Heart left ventricle (tissue), 16 donors: ENCODE measurements around the gene PJVK. TPM values are rescaled to one million over a fixed set of nuclear protein-coding genes. Genes with fewer than 3 reads are reported as not detected.

Experiments used
- ATAC-seq, 4 donors: fragments of 200-7000 bp; cut with Tn5 transposase; one replicate each; pipeline ENCODE4 v1.9.1; 2020 to 2022; ENCODE audit warnings: moderate library complexity in 4 of 4, mild to moderate bottlenecking in 3 of 4, moderate number of reproducible peaks in 1 of 4
- DNase-seq, 5 donors: peaks; one replicate each; pipeline ENCODE4 v3.0.0-alpha.2; 2020
- H3K27ac ChIP-seq, 12 donors: fragments of 200-600 bp; sonication (generic) in 4 of 12; one replicate each; pipeline versions ENCODE4 v1.5.0 to v1.8.0; 2016 to 2022; ENCODE audit warnings: mild to moderate bottlenecking in 2 of 12
- H3K27me3 ChIP-seq, 9 donors: fragments of 200-600 bp; sonication (generic) in 2 of 9; one replicate each; pipeline versions ENCODE4 v1.5.1 to v1.8.0; 2016 to 2022; ENCODE audit warnings: mild to moderate bottlenecking in 3 of 9
- H3K36me3 ChIP-seq, 9 donors: fragments of 200-600 bp; sonication (generic) in 2 of 9; one replicate each; pipeline versions ENCODE4 v1.5.0 to v1.8.0; 2018 to 2022; ENCODE audit warnings: mild to moderate bottlenecking in 2 of 9
- H3K4me1 ChIP-seq, 12 donors: fragments of 200-600 bp; sonication (generic) in 4 of 12; one replicate each; pipeline versions ENCODE4 v1.5.0 to v1.8.0; 2016 to 2022; ENCODE audit warnings: mild to moderate bottlenecking in 3 of 12
- H3K4me3 ChIP-seq, 12 donors: fragments of 200-600 bp; sonication (generic) in 4 of 12; one replicate each; pipeline versions ENCODE4 v1.5.0 to v1.8.0; 2017 to 2022; ENCODE audit warnings: mild to moderate bottlenecking in 9 of 12, moderate library complexity in 4 of 12
- H3K9me3 ChIP-seq, 12 donors: fragments of 200-600 bp; sonication (generic) in 4 of 12; one replicate each; pipeline versions ENCODE4 v1.5.0 to v1.8.0; 2016 to 2022; ENCODE audit warnings: mild to moderate bottlenecking in 1 of 12
- POLR2A ChIP-seq, 2 donors: fragments of 450-650 bp; IDR thresholded peaks; one replicate each; pipeline ENCODE4 v1.6.1; 2017; ENCODE audit warnings: antibody characterized with exemption in 2 of 2, mild to moderate bottlenecking in 2 of 2, moderate library complexity in 2 of 2
- WGBS, 4 donors: extraction: QIAGEN DNeasy Blood & Tissue Kit in 2 of 4; methylation state at CpG; one replicate each; pipeline versions ENCODE4 v1.1.5 to v1.1.7; 2013 to 2018; 5-methylcytosine and 5-hydroxymethylcytosine counted together
- intact Hi-C, 10 donors: fragments of 100-400 bp; cut with DNase I; formaldehyde crosslinking; loops; one replicate each; pipeline versions ENCODE4 v1.11.1 to v1.14.2; 2022
- polyA plus RNA-seq, 2 donors: library from polyadenylated mRNA; stranded (reverse); fragments of 200-250 nt; gene quantifications; one replicate each; pipeline ENCODE4 v1.2.3, GENCODE V29; 2013
- total RNA-seq, 9 donors: library from RNA; depleted of rRNA in 2 of 9; stranded (reverse); fragments of >200 nt in 2 of 9; fragmentation: NEBNext Ultra II Directional in 3 of 9; extraction: Animal tissue kit (Norgen Biotek cat#: 25700) in 3 of 9; gene quantifications; one replicate each; pipeline versions ENCODE4 v1.1.0 to v1.2.4, GENCODE V29; 2016 to 2023
- TF ChIP-seq, protein P1 (sequence below), 12 donors: fragments of 200-600 bp; sonication (generic) in 4 of 12; IDR thresholded peaks; one replicate each; pipeline versions ENCODE4 v1.5.0 to v1.8.0; 2018 to 2022; ENCODE audit warnings: antibody characterized with exemption in 12 of 12, mild to moderate bottlenecking in 5 of 12
- donor health status: ischemic (EF 13 %, LVEDD 7.1; RV severe dilation, severe dysfunction).
- donor health status: healthy with polysubstance abuse.
- donor health status: DM: no; HTN: yes; CAD: no.
- donor health status: DM: no; HTN: no; CAD: no.
- donor health status: ischemic (EF 25% LVEDD 6.9; RV normal size, moderate dysfunction).
- donor health status: ischemic (EF 25% LVEDD 5.7; RV mildly dilated, moderate dysfunction).
- donor health status: healthy.
- donor health status: DM: yes; HTN: yes; CAD: no.
- donor health status: ischemic (EF 35%, LVEDD 5.7; RV mildly dilated, moderate dysfunction).
- donor health status: nonischemic (EF 11% LVEDD 7.7; RV severe dilation, severe dysfunction).
- donor health status: DM: yes; HTN: yes; CAD: no.
- donor health status: PGD.
- donor health status: ischemic (EF 29% LVEDD 5.4; RV normal size, mild dysfunction).
- donor health status: nonischemic (EF 23%, LVEDD 6.1; RV moderate dilation, normal function).

The PJVK gene
- total and polyA plus RNA-seq, 11 donors: 0.48 to 1.7 (median 1.3) TPM; not detected in 1

- ATAC-seq (peak; percentile 71 to 89 (median 87)), DNase-seq (peak; percentile 72 to 90 (median 80))
- Histone ChIP-seq H3K27me3 (no peaks in the 10 kb centered on the region), H3K4me3 (peak overlapping the region; percentile 41 to 88 (median 66)), H3K9me3 (no peaks in the 10 kb centered on the region), H3K27ac (peak overlapping the region; percentile 86 to 97 (median 92)), H3K36me3 (no peaks in the 10 kb centered on the region), H3K4me1 (peaks cover 0 to 22% (median 6%) of the 10 kb centered on the region in 12 donors)
- TF ChIP-seq, protein P1, sequence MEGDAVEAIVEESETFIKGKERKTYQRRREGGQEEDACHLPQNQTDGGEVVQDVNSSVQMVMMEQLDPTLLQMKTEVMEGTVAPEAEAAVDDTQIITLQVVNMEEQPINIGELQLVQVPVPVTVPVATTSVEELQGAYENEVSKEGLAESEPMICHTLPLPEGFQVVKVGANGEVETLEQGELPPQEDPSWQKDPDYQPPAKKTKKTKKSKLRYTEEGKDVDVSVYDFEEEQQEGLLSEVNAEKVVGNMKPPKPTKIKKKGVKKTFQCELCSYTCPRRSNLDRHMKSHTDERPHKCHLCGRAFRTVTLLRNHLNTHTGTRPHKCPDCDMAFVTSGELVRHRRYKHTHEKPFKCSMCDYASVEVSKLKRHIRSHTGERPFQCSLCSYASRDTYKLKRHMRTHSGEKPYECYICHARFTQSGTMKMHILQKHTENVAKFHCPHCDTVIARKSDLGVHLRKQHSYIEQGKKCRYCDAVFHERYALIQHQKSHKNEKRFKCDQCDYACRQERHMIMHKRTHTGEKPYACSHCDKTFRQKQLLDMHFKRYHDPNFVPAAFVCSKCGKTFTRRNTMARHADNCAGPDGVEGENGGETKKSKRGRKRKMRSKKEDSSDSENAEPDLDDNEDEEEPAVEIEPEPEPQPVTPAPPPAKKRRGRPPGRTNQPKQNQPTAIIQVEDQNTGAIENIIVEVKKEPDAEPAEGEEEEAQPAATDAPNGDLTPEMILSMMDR (IDR thresholded peaks at IDR 0.05): peak in 1 of 12 donors; percentile 8
- peak in 1 of 2 donors; percentile 27 for TF ChIP-seq POLR2A (IDR thresholded peaks at IDR 0.05)
- intact Hi-C loops: loop anchor here in 7 of 10 donors (1.0 to 10.0 kb wide), 9 partner anchors 16 to 303 kb away; partner anchors contain the start of genes RBM45 (in 5 of the 7), FKBP7 (in 1 of the 7), PJVK (in 1 of the 7) and PRKRA (in 1 of the 7)
- 0 to 1% (median 1%) methylated on average over 28 to 45 of the region's 45 CpGs for WGBS, 4 donors
Observed at GRCh38 chr2:178413472-178414265, 37.5 kb upstream of the PJVK start.

DNA sequence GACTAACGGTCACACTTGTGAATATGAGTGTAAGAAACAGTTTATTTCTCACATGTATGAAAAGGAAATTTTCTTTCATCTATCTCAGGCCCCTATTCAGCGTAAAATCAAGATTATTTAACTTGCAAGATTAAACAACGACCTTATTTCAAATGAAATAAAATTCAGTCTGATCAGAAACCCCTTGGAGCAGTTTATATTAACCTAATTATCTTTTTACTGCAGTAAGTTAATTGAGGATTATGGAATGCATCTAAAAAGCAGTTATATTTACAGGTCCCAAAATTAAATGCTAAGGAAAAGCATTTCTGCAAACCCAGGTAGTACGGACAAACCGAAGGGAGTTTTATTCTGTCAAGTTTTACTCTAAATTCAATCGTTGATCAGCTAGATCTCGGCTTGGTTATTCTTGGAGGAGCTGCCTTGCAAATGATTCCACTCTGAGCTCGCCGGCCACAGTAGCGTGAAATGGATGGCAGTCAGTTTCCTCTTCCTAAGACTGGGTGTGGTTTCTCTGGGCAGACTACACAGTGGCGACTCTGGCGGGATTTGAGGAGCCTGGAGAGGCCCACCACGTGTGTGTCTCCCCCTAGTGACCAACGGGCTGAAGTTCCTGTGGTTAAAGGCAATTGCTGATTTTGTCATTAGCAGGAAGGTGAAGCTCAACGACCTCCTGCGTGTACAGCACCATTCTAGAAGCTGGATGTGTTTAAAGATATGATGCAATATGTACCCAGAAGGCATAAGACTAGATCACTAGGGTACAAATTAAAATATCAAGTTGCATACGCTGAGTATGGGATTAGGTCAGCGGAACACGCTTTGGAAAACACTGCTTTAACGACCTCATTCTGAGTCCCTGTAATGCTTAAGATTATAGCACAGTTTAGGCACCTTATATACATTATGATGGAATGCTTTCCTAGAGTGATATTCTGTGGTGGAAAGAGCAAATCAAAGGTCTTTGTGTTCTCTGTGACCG lies 36.6 kb upstream of the PJVK start:
- WGBS, 4 donors: 16 to 20% (median 18%) methylated on average over 21 of the region's 21 CpGs
- intact Hi-C loops: loop anchor here in 8 of 10 donors (1.0 to 10.0 kb wide), 10 partner anchors 17 to 304 kb away; partner anchors contain the start of genes RBM45 (in 5 of the 8), PJVK (in 1 of the 8) and PRKRA (in 1 of the 8)
- Histone ChIP-seq H3K4me3 (peak overlapping the region; percentile 41 to 88 (median 66)), H3K27me3 (no peaks in the 10 kb centered on the region), H3K9me3 (no peaks in the 10 kb centered on the region), H3K4me1 (peaks cover 0 to 22% (median 6%) of the 10 kb centered on the region in 12 donors), H3K36me3 (no peaks in the 10 kb centered on the region), H3K27ac (peak overlapping the region; percentile 86 to 97 (median 92))
- DNase-seq: peak; percentile 87 to 93 (median 91)
- peak; percentile 94 to 97 (median 97) for ATAC-seq
- TF ChIP-seq, protein P1 (IDR thresholded peaks at IDR 0.05): peak; percentile 81 to 96 (median 90)
- TF ChIP-seq POLR2A (IDR thresholded peaks at IDR 0.05): peak in 1 of 2 donors; percentile 46

DNA sequence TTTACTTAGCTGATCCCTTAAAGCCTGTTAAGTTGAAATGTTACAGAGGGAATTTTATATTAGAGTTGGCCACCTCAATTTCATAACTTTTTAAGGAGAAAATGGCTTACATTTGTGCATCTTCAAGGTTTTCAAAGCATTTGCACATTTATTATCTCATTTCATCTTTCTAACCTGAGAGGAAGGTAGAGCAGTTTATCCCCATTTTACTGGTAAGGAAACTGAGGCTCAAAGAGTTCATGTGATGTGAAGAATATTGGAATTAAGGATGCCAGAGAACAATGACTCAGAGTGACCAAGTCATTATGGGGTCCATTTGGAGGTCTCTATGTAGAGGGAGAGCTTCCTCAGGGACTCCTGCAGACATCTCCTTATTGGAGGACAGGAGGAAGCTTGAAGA lies 35.2 kb upstream of the PJVK start:
- Histone ChIP-seq H3K27me3 (no peaks in the 10 kb centered on the region), H3K9me3 (no peaks in the 10 kb centered on the region), H3K27ac (no peak overlapping the region), H3K4me3 (no peak overlapping the region), H3K4me1 (peaks cover 0 to 22% (median 6%) of the 10 kb centered on the region in 12 donors), H3K36me3 (no peaks in the 10 kb centered on the region)
- no peak for DNase-seq
- TF ChIP-seq, protein P1 (IDR thresholded peaks at IDR 0.05): no peak
- TF ChIP-seq POLR2A (IDR thresholded peaks at IDR 0.05): no peak
- intact Hi-C loops: loop anchor here in 7 of 10 donors (2.0 to 10.0 kb wide), 8 partner anchors 35 to 305 kb away; partner anchors contain the start of genes RBM45 (in 2 of the 7), PJVK (in 1 of the 7) and PRKRA (in 1 of the 7)
- ATAC-seq: no peak
